CD4-positive, alpha-beta T cell treated with Interleukin-21 for 1 hour (primary cell): Measurements from ENCODE around the gene KRT86.
"Not testable (repeated sequence)": the region's sequence is repeated elsewhere in the genome, so short reads cannot be mapped to it uniquely, and the experiment has no call there.

Experiments
- DNase-seq: peaks from one replicate; pipeline ENCODE4 v3.0.0-alpha.2; 2020

KRT86 gene

DNA sequence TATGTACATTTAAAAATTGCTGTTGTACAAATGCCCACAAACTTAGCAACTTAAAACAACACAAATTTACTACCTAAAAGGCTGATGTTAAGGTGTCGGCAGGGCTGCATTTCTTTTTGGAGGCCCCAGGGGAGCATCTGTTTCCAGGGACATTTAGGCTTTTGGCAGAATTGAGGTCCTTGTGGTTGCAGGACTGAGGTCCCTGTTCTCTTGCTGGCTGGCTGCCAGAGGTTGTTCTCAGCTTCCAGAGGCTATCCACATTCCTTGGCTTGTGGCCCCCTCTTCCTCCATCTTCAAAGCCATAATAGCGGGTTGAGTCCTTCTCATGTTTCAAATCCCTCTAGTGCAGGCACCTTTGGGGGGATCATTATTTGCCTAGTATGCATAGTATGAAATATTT is 69.1 kb downstream of the KRT86 start:
- no peak for DNase-seq

DNA sequence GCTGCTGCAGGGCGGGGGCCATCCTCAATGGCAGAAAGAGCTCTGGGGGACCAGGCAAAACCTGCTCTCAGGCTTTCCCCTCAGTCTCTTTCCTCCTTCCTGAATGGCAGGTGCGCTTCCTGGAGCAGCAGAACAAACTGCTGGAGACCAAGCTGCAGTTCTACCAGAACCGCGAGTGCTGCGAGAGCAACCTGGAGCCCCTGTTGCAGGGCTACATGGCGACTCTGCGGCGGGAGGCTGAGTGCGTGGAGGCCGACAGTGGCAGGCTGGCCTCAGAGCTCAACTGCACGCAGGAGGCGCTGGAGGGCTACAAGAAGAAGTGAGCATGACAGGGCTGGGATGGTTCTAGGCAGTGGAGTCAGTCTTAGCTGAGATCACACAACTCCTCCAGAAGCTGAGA is 69.7 kb downstream of the KRT86 start:
- no peak for DNase-seq

DNA sequence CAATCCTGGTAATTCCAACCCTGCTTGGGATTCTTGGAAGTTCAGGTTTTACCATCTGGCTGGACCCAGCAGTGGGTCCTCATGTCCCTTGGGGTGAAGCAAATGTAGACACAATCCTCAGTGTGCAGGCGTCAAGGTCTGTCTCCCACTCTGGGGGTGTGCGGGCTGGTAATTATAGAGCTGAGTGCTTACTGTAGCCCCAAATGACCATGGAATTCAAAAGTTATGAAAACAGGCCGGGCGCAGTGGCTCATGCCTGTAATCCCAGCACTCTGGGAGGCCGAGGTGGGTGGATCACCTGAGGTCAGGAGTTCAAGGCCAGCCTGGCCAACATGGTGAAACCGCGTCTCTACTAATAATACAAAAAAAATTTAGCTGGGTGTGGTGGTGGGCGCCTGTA is 70.6 kb downstream of the KRT86 start:
- DNase-seq, result not testable (repeated sequence)

DNA sequence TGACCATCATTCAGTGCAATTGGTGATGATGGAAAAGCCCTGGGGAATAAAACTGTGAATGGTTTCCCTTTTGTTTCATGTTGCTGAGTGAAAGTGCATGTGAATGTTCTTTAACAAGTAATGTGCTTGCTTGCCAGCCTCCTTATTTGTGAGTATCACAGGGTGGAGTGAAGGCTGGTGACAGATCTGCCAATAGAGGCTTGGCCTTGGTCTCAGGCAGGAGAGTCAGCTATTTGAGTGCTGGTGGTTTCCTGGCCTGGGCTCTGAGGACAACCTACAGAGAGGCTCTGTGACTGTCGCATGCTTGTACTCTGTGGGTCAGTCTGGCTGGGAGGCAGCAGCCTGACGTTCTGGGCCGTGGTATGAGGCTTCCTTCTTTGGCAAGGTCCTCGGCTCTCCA is 72.1 kb downstream of the KRT86 start:
- no peak for DNase-seq

DNA sequence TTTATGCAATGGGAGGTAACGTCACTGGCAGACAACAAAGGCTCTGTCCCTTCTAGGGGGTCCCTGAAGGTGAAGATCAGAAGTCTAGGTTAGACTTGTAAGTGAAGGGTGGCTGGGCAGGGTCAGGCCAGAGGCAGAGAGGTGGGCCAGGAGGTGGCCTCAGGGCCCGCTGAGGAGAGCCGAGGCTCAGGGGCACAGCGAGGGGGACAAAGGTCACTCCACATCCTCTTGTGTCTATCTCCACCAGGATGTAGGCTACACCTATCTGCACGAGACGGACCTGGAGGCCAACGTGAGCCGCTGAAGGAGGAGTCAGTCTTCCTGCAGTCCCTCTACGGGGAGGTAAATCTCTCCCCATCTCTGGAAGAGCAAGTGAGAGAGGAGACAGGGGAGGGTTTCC is 72.6 kb downstream of the KRT86 start:
- no peak for DNase-seq

DNA sequence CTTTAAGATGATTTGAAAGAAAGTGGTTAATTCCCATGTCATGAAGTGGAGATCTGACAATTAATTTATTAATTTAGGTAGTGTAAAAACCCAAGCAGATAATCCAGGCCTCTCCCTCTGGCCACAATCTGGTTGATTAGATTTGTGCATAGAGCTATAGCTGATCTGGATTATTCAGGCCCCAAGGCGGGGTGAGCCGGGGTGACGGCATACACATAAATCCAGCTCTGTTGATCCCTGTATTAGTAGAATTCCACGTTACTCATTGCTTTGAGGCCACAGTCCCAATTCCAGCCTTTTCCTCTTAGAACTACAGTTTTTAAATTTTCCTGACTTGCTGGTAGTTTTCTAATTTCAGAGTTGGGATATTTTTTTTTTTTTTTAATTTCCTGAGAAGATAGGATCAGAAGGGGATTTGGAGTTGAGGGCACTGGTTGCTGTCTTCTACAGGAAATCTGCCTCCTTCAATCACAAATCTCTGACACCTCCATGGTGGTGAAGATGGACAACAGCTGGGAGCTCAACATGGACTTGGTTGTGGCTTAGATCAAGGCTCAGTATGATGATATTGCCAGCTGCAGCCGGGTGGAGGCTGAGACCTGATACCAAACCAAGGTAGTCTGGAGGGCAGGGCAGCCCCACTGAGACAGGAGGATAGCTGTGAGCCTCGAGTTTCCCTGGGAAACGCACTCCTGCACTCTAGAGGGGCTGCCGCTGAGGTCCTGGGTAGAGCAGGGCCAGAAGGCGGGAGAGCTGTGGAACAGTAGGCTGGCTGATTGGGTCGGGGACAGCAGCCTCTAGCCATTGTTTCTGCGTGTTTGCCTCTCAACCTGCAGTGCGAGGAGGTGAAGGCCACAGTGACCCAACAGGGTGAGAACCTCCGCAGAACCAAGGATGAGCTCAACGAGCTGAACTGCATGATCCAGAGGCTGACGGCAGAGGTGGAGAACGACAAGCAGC is 73.4 kb downstream of the KRT86 start:
- no peak for DNase-seq

DNA sequence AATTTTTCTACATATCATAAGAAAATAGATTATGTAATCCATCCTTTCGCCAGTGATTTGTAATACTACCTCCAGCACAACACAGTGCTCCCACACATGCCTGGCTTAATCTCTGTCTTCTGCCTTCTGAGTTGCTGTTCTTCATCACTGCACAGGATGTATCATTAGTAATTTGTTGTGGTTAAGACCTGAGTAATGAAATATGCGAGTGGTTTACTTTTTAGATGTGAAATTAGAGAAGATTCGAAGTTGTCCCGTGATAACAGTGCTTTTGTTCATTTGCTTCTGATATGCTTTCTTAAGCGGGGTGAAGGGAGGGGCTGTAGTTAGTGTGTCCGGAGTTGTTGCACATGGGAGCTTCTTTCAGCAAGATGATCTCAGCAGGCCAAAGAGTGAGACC is 74.8 kb downstream of the KRT86 start:
- no peak for DNase-seq

DNA sequence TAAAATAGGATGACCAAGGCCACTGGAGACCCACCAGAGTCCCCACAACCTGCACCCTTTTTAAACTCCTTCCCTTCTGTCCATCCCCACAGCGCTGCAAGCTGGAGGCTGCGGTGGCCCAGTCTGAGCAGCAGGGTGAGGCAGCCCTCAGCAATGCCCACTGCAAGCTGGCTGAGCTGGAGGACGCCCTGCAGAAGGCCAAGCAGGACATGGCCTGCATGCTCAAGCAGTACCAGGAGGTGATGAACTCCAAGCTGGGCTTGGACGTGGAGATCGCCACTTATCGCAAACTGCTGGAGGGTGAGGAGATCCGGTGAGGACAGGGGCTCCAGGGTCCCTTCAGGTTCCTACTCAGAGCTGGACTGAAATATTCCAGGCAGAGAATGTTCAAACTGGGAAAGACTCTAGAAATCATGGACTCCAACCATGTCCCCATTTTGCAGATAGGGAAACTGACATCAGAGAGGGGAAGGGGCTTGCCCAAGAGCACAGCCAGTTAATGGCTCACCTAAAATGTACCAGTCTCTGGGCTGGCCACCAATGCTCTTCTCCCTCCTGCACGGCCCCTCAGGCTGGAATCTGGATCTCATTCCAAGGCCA is 75.7 kb downstream of the KRT86 start:
- no peak for DNase-seq

DNA sequence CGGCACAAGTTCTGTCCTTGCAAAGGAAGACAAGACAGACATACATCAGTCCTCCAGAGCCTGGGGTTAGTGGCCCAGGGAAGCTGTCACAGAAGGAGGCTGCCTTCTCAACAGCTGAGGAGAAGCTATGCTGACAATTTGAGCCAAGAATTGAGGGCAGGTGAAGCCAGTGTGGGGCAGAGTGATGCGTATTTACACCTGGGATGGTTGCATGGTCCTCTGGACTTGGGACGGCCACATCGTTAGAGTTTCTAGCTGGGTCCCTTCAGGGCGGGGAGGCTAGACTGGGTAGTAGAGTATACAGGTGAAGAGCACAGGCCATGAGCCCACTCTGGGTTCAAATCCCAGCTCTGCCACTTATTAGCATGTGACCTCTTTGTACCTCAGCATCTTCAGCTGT is 76.3 kb downstream of the KRT86 start:
- DNase-seq, result no peak

DNA sequence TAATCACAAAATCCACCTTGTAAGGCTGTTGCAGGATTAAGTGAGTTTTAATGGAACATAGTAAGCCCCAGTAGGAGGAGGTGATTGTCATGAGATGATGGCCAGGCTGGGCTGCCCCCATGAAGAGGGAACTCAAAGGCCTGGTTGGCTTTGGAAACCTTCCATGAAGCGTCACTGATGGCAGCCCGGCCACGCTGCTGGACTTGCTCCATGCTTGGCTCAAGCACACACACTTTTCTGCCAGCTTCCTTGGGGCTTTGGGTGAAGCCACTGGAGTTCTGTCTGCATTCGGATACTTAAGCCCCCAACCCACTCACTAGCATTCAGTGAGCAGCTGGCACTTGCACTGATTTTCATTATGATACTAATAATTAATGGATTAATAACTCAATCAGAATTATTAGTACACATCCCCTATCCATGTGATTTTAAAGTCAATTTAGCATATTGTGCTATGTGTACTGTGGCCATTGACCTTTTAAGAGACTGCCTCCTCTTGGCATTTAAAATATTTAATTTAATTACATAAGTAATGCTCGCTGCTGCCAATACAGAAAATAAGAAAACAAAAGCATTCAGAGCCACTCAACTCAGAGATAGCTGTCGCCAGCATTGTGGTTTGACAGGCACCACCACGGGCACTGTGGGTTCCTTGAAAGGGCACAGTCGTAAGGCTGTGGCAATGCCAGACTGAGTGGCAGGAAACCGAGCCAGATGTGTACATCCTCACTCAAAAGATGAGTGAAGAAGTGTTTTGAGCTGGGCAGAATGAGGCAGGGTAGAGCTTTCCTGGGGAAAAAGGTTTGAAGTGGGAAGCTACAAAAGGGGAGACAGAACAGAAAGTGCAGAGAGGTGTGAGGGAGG is 77.0 kb downstream of the KRT86 start:
- DNase-seq, result peak; percentile 67

DNA sequence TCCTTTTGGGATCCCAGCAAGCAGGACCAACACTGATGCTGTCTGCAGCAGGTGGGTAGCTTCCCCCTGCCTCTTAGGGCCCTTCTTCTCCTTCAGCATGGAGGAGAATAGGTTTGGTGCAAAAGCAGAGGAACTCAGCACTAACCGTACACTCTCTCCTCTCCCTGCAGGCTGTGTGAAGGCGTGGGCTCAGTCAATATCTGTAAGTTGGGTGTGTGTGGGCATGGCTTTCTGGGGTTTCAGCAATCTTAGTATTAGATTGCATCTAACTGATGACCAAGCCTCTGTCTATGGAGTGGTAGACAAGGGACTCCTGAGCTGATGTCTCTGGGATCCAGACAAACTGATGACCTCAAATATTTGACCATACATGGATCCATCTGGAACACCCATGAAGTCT is 78.5 kb downstream of the KRT86 start:
- no peak for DNase-seq

DNA sequence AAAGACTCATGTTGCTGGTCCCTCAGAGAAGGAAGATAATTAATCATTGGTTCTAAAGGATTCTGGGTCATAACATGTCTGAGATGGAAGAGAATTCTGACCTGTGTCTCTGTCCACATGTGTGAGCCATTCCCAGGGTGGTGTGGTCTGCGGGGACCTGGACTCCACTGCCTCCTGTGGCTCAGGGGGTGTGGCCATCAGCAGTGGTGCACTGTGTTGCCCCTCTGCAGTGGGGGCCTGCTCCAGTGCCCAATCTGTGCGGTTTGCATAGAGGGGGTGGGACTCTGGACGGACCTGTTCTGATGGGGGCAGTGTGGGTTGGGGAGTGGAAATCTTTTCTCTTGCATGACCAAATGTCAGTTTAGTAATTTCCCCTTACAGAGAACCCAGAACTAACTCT is 79.3 kb downstream of the KRT86 start:
- no peak for DNase-seq

DNA sequence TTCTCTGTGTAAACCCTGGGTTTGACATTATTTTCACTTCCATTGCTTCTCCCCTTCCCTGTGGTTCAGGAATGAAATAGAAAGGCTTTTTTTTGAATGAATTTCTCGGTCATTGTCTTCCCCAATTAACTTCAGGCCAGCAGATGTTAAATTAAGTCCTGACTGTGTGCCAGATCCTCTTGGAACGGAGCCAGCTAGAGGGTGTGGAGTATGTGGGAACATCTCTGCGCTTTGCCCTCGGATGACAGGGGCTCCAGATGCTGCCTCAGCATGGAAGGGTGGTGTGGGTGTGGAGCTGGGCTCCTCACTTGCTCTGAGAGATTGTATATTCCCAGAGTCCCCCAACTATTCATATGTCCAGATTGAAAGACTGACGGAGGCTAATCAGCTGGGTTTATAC is 79.8 kb downstream of the KRT86 start:
- no peak for DNase-seq

DNA sequence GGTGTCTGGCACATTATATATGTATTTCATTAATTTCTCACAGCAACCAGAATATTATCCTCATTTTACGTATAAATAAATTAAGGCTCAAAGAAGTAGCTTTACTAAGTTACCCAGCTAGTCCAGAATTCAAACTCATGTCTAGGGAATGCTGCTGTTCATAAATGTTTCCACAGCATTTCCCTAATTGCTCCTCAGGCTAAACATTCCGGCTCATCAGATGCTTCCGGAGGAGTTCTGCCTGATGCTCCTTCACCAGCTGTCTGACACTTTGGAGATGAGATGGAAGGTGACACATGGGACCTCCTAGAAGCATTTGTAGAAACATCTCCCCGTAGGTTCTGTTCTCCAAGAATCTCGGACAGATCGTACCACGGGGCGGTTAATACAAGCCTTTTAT is 80.7 kb downstream of the KRT86 start:
- DNase-seq, result no peak

DNA sequence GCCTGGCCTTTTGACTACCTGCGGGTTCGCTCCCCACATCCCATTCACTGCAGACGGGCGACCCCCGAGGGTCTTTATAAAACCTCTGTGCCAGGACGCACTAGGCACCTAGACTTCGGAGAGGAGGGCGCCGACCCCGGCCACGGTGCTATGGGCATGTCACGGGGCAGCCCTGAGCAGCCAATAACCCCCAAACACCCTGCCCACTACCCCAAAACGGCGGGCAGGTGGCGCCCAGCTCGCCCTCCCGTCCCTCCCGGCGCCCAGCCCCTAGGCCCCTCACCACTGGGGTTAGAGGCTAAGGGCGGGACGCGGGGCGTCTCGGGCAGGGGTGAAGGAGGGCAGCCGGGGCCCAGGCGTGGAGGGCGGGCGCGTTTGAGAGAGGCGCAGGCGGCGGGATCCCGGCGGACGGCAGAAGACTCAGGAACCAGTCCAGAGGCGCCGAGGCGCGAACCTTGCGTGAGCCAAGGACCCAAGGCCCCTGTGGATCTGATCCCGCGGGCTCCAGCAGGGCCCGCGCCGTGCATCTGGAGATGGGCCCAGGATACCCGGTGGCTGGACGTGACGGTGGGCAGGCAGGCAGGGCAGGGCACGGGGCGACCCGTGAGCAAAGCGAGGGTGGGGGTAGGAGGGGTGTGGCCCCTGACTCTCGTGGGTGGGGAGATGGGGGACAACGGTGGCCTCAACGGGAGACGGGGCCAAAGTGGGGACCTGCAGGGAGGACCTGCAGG is 81.8 kb downstream of the KRT86 start:
- DNase-seq, result no peak

DNA sequence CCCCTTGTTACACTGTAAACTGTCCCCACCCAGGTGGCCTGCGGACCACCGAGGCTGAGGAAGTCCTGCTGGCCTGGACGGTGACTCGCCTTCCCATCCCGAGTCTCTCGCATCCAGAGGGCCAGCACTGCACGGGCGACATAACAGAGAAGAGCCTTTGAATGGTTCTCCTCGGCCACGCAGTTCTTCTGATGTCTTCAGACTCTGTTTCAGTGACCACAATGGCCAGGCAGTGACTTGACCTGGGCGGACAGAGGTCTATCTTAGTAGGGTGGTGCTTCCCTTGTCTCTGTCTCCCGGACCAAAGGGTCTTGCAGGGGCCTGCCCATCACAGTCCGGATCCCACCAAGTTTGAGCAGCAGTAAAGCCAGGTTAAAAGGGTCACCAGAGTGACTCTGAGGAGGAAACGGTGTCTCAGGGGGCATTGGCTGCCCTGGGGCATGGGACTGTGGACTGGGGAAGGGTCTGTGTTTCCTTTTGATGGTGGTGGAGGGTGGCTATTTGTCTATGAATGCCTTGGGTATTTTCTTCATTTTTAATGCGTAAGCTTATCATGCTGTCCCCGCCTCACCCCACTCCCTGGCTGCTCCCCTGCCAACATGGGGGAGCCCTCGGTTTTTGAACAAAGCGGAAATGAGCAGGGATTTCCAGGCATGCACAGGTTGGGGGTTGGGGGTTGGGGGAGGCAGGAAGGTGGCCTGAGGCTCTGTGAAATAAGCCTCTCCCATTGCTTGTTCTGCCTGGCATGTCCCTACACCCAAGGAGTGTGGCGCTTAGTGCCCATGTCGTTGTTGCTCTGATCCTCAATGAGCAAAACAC is 82.5 kb downstream of the KRT86 start:
- no peak for DNase-seq
